ENCODE results near the gene P2RY2. TPM values are rescaled to one million over a fixed set of nuclear protein-coding genes. Genes with fewer than 3 reads are reported as not detected.

Gene P2RY2
- total RNA-seq, 2 experiments from 2014 or later, result not detected

GRCh38 chr11:73236854-73237253 is 18.8 kb downstream of the P2RY2 start:
- POLR2A ChIA-PET, result no interaction called here
- CTCF ChIA-PET, result interaction anchor here (1.1 to 1.5 kb wide), 3 partner anchors 17 to 555 kb away, joined by 3 to 9 read pairs (median 3); no protein-coding TSS in a partner anchor

GRCh38 chr11:73237471-73238290 is 19.6 kb downstream of the P2RY2 start:
- ChIA-PET POLR2A (no interaction called here), CTCF (interaction anchor here (0.6 to 1.5 kb wide), 4 partner anchors 17 to 556 kb away, joined by 3 to 9 read pairs (median 3); no protein-coding TSS in a partner anchor)

- CTCF ChIA-PET, result no interaction called here
- POLR2A ChIA-PET, result no interaction called here
These were observed 21.0 kb downstream of the P2RY2 start for GRCh38 chr11:73239111-73239521.

GRCh38 chr11:73239571-73240189 is 21.6 kb downstream of the P2RY2 start:
- POLR2A ChIA-PET, result no interaction called here
- CTCF ChIA-PET, result no interaction called here

GRCh38 chr11:73240190-73240781 is 22.2 kb downstream of the P2RY2 start:
- POLR2A ChIA-PET, result no interaction called here
- CTCF ChIA-PET, result no interaction called here

- POLR2A ChIA-PET, result no interaction called here
- CTCF ChIA-PET, result interaction anchor here (0.6 kb wide), 1 partner anchor 445 kb away, joined by 3 read pairs; no protein-coding TSS in a partner anchor
These were observed 23.2 kb downstream of the P2RY2 start for GRCh38 chr11:73241300-73241699.

- ChIA-PET POLR2A (no interaction called here), CTCF (interaction anchor here (0.8 to 1.3 kb wide), 4 partner anchors 10 to 62 kb away, joined by 3 to 7 read pairs (median 4); no protein-coding TSS in a partner anchor)
These were observed 24.4 kb downstream of the P2RY2 start for GRCh38 chr11:73242251-73243092.

- ChIA-PET POLR2A (no interaction called here), CTCF (interaction anchor here (0.8 to 1.3 kb wide), 4 partner anchors 10 to 62 kb away, joined by 3 to 7 read pairs (median 4); no protein-coding TSS in a partner anchor)
These were observed 25.0 kb downstream of the P2RY2 start for GRCh38 chr11:73243093-73243485.

- CTCF ChIA-PET, result interaction anchor here (0.7 to 1.2 kb wide), 2 partner anchors 59 to 468 kb away, joined by 3 read pairs; no protein-coding TSS in a partner anchor
- POLR2A ChIA-PET, result interaction anchor here (0.7 kb wide), 1 partner anchor 506 kb away, joined by 6 read pairs; no protein-coding TSS in a partner anchor
These were observed 26.6 kb downstream of the P2RY2 start for GRCh38 chr11:73244589-73245240.

GRCh38 chr11:73245461-73245860 is 27.4 kb downstream of the P2RY2 start:
- CTCF ChIA-PET, result interaction anchor here (0.6 to 1.2 kb wide), 2 partner anchors 19 to 60 kb away, joined by 3 read pairs; no protein-coding TSS in a partner anchor
- POLR2A ChIA-PET, result no interaction called here

GRCh38 chr11:73246303-73246702 is 28.2 kb downstream of the P2RY2 start:
- CTCF ChIA-PET, result interaction anchor here (0.6 kb wide), 1 partner anchor 18 kb away, joined by 3 read pairs; no protein-coding TSS in a partner anchor
- POLR2A ChIA-PET, result no interaction called here

GRCh38 chr11:73248526-73249185 is 30.6 kb downstream of the P2RY2 start:
- CTCF ChIA-PET, result interaction anchor here (1.0 kb wide), 1 partner anchor 87 kb away, joined by 3 read pairs; no protein-coding TSS in a partner anchor
- POLR2A ChIA-PET, result no interaction called here

- POLR2A ChIA-PET, result no interaction called here
These were observed 31.2 kb downstream of the P2RY2 start for GRCh38 chr11:73249304-73249703.

GRCh38 chr11:73249853-73250783 is 32.0 kb downstream of the P2RY2 start:
- CTCF ChIA-PET, result interaction anchor here (1.1 kb wide), 1 partner anchor 39 kb away, joined by 3 read pairs; no protein-coding TSS in a partner anchor
- POLR2A ChIA-PET, result no interaction called here

More at GRCh38 chr11:73249304-73249703, 31.2 kb downstream of the P2RY2 start:
- CTCF ChIA-PET, result no interaction called here

- CTCF ChIA-PET, result interaction anchor here (1.4 kb wide), 1 partner anchor 10 kb away, joined by 4 read pairs; no protein-coding TSS in a partner anchor
- POLR2A ChIA-PET, result no interaction called here
These were observed 34.6 kb downstream of the P2RY2 start for GRCh38 chr11:73252577-73253191.

- POLR2A ChIA-PET, result no interaction called here
- CTCF ChIA-PET, result interaction anchor here (1.6 kb wide), 1 partner anchor 94 kb away, joined by 3 read pairs; no protein-coding TSS in a partner anchor
These were observed 39.4 kb downstream of the P2RY2 start for GRCh38 chr11:73257342-73258103.
